ENCODE data around the gene NCEH1. TPM values are rescaled to one million over a fixed set of nuclear protein-coding genes. Genes with fewer than 3 reads are reported as not detected.

NCEH1 gene
- total RNA-seq, 1 donor from 2014 or later: 19.1 TPM

DNA sequence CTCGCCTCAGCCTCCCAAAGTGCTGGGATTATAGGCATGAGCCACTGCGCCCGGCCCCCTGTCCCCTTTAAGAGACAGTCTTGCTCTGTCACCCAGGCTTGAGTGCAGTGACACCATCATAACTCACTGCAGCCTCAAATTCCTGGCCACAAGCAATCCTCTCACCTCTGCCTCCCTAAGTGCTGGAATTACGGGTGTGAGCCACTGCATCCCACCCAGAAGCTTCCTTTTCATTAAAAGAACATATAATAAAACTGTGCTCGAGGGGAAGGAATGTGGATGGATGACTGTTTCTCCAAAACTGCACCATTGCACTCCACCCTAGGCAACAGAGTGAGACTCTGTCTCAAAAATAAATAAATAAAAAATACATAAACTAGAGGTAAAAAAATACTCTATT lies 70.1 kb downstream of the NCEH1 start:
- Histone ChIP-seq H3K27ac (no peak overlapping the region), H3K4me3 (no peak overlapping the region), H3K9me3 (no peaks in the 10 kb centered on the region), H3K36me3 (peaks cover 8 to 19% of the 10 kb centered on the region in 2 donors), H3K4me1 (no peaks in the 10 kb centered on the region), H3K27me3 (no peaks in the 10 kb centered on the region)
- intact Hi-C loops (cut with DNase I): no loop called here
- TF ChIP-seq, protein P1, sequence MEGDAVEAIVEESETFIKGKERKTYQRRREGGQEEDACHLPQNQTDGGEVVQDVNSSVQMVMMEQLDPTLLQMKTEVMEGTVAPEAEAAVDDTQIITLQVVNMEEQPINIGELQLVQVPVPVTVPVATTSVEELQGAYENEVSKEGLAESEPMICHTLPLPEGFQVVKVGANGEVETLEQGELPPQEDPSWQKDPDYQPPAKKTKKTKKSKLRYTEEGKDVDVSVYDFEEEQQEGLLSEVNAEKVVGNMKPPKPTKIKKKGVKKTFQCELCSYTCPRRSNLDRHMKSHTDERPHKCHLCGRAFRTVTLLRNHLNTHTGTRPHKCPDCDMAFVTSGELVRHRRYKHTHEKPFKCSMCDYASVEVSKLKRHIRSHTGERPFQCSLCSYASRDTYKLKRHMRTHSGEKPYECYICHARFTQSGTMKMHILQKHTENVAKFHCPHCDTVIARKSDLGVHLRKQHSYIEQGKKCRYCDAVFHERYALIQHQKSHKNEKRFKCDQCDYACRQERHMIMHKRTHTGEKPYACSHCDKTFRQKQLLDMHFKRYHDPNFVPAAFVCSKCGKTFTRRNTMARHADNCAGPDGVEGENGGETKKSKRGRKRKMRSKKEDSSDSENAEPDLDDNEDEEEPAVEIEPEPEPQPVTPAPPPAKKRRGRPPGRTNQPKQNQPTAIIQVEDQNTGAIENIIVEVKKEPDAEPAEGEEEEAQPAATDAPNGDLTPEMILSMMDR (IDR thresholded peaks at IDR 0.05): no peak
- DNase-seq (ENCODE audit: low spot score in 2 of 2): no peak

DNA sequence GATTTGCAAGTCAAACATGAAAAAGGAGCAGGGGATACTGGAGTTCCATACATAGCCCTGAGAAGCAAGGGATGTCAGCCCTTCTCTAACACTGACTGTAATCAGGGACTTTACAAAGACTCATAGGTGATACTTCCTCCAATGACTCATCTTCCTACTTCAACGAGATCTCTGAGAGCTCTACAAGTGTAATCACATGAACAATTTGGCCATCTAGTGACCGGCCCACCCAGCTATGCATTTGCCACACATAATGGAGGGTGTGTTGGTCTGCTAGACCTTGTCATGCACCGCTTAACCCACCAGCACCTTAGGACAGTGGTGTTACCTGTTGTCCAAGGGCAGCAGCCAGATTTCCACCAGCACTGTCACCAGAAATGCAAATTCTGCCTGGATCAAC lies 75.3 kb downstream of the NCEH1 start:
- intact Hi-C loops (cut with DNase I): no loop called here
- no peak overlapping the region for H3K27ac ChIP-seq
- TF ChIP-seq, protein P1 (IDR thresholded peaks at IDR 0.05): no peak
- H3K4me3 ChIP-seq: no peak overlapping the region
- peaks cover 0 to 5% of the 10 kb centered on the region in 2 donors for H3K4me1 ChIP-seq
- no peaks in the 10 kb centered on the region for H3K9me3 ChIP-seq
- DNase-seq (ENCODE audit: low spot score in 2 of 2): no peak
- H3K36me3 ChIP-seq: peaks cover 13 to 23% of the 10 kb centered on the region in 2 donors
- no peaks in the 10 kb centered on the region for H3K27me3 ChIP-seq

DNA sequence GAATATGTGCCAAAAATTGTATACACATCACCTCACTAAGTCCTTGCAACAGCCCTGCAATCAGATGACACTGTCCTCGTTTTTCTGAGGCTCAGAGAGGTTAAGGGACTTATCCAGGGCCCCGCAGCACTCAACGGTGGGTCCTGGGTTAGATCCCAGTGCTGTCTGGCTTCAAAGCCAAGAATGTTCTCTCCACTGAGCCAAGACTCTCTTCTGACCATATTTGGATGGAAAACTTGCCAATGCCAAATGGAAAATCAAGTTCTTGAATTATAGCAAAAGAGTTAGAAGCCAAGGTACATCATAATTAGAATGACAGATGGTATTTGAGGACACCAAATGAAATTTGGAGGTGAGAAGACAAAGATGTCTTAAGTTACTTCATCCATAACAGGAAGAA lies 75.9 kb downstream of the NCEH1 start:
- TF ChIP-seq, protein P1 (IDR thresholded peaks at IDR 0.05): no peak
- H3K27ac ChIP-seq: no peak overlapping the region

DNA sequence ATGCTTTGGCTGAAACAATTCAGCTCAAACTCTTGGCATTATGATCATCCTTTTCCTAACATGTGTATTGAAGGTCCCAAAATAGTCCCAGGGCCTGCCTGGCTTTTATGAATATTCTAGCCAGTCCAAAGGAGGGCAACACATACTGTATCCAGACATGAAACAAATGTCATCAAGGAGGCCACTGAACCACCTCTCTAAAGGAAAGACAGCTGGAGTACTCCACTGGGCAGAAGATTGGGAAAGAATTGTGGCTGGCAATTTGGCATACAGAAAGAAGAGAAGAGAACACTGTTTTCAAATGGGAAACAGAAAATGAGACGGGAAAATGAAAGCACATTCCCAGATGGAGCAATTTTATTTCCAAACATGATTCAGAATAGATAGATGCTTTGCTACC lies 80.6 kb downstream of the NCEH1 start:
- no peak for DNase-seq (ENCODE audit: low spot score in 2 of 2)
- Histone ChIP-seq H3K4me1 (peaks cover 0 to 1% of the 10 kb centered on the region in 2 donors), H3K4me3 (no peak overlapping the region), H3K9me3 (no peaks in the 10 kb centered on the region), H3K27ac (no peak overlapping the region), H3K36me3 (peaks cover 11 to 16% of the 10 kb centered on the region in 2 donors), H3K27me3 (no peaks in the 10 kb centered on the region)
- intact Hi-C loops (cut with DNase I): no loop called here
- TF ChIP-seq, protein P1 (IDR thresholded peaks at IDR 0.05): no peak

More for the DNA sequence above, 75.9 kb downstream of the NCEH1 start:
- no peaks in the 10 kb centered on the region for H3K9me3 ChIP-seq
- intact Hi-C loops (cut with DNase I): no loop called here
- no peak overlapping the region for H3K4me3 ChIP-seq
- H3K27me3 ChIP-seq: no peaks in the 10 kb centered on the region
- H3K4me1 ChIP-seq: peaks cover 0 to 5% of the 10 kb centered on the region in 2 donors
- DNase-seq (ENCODE audit: low spot score in 2 of 2): no peak
- H3K36me3 ChIP-seq: peaks cover 12 to 23% of the 10 kb centered on the region in 2 donors

DNA sequence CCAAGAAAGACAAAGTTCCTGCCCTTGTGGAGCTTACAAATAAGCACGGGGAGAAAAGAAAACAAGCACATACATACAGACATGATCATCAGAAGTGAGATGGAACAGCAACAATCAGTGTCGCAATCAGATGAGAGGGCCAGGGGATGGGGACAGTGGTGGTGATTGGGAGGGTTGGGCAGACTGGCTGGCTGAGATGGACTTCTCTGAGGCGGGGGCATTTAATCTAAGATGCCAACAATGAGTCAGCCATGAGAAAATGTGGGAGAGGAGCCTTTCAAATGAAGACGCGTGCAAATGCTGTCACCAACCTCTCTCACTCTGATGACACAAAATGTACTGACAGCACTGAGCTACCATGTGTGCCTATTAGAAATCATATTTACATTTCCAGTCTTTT lies 81.4 kb downstream of the NCEH1 start:
- Histone ChIP-seq H3K4me1 (no peaks in the 10 kb centered on the region), H3K9me3 (no peaks in the 10 kb centered on the region), H3K27ac (no peak overlapping the region), H3K36me3 (peaks cover 11% of the 10 kb centered on the region in 2 donors), H3K4me3 (no peak overlapping the region), H3K27me3 (no peaks in the 10 kb centered on the region)
- intact Hi-C loops (cut with DNase I): no loop called here
- no peak for DNase-seq (ENCODE audit: low spot score in 2 of 2)
- TF ChIP-seq, protein P1 (IDR thresholded peaks at IDR 0.05): no peak
